HepG2 (cell line): ENCODE results near the gene NPPA. TPM values are rescaled to one million over a fixed set of nuclear protein-coding genes. Genes with fewer than 3 reads are reported as not detected.

Source experiments
- ATF7-NPFF ChIP-seq: sonication (generic); formaldehyde crosslinking; IDR thresholded peaks from 2 replicates; pipeline ENCODE4 v1.8.1; 2023; ENCODE audit warnings: mild to moderate bottlenecking, low read depth, missing genetic modification reagents, moderate library complexity
- E2F5 ChIP-seq: sonication (generic); formaldehyde crosslinking; conservative IDR thresholded peaks from 2 replicates; pipeline ENCODE4 v1.4.0; 2020; ENCODE audit warnings: missing genetic modification reagents
- ERF ChIP-seq: IDR thresholded peaks from 2 replicates; pipeline ENCODE4 v1.6.1; 2018; ENCODE audit warnings: missing biosample characterization, missing genetic modification reagents
- JUNB ChIP-seq: sonication (generic); formaldehyde crosslinking; IDR thresholded peaks from 2 replicates; pipeline ENCODE4 v1.8.0; 2022; ENCODE audit warnings: missing genetic modification reagents, mild to moderate bottlenecking, borderline replicate concordance
- KLF6 ChIP-seq: IDR thresholded peaks from 2 replicates; pipeline ENCODE4 v1.8.0; 2016; ENCODE audit warnings: missing biosample characterization, missing genetic modification reagents
- MAF1 ChIP-seq: sonication (generic); formaldehyde crosslinking; IDR thresholded peaks from 2 replicates; pipeline ENCODE4 v1.5.0; 2020; ENCODE audit warnings: missing genetic modification reagents, borderline replicate concordance
- NCOA2 ChIP-seq: sonication (generic); formaldehyde crosslinking; IDR thresholded peaks from 2 replicates; pipeline ENCODE4 v1.8.0; 2022; ENCODE audit warnings: inconsistent platforms
- NFYB ChIP-seq: sonication (generic); formaldehyde crosslinking; IDR thresholded peaks from 2 replicates; pipeline ENCODE4 v1.4.0; 2020; ENCODE audit warnings: missing genetic modification reagents
- REL ChIP-seq: sonication (generic); formaldehyde crosslinking; conservative IDR thresholded peaks from 2 replicates; pipeline ENCODE4 v1.8.0; 2022; ENCODE audit warnings: mild to moderate bottlenecking, missing genetic modification reagents, moderate library complexity
- SIX1 ChIP-seq: sonication (generic); formaldehyde crosslinking; IDR thresholded peaks from 2 replicates; pipeline ENCODE4 v1.4.0; 2020; ENCODE audit warnings: missing genetic modification reagents, borderline replicate concordance
- SKI ChIP-seq: fragments of 450-650 bp; IDR thresholded peaks from one replicate; pipeline ENCODE4 v1.6.1; 2018; ENCODE audit warnings: mild to moderate bottlenecking; ENCODE audit not compliant: partially characterized antibody
- THAP11 ChIP-seq: IDR thresholded peaks from 2 replicates; pipeline ENCODE4 v1.6.1; 2016; ENCODE audit warnings: missing biosample characterization, missing genetic modification reagents
- ZNF101 ChIP-seq: sonication (generic); formaldehyde crosslinking; IDR thresholded peaks from 2 replicates; pipeline ENCODE4 v1.4.0; 2020; ENCODE audit warnings: mild to moderate bottlenecking, low read depth, missing genetic modification reagents, borderline replicate concordance
- ZNF264 ChIP-seq: sonication (generic); formaldehyde crosslinking; IDR thresholded peaks from 2 replicates; pipeline ENCODE4 v1.4.0; 2020; ENCODE audit warnings: missing genetic modification reagents
- ZNF557 ChIP-seq: sonication (generic); formaldehyde crosslinking; IDR thresholded peaks from 2 replicates; pipeline ENCODE4 v1.4.0; 2020; ENCODE audit warnings: missing genetic modification reagents
- ZNF674 ChIP-seq: sonication (generic); formaldehyde crosslinking; IDR thresholded peaks from 2 replicates; pipeline ENCODE4 v1.5.0; 2020; ENCODE audit warnings: low read depth, mild to moderate bottlenecking, missing genetic modification reagents
- ZNF704 ChIP-seq: sonication (generic); formaldehyde crosslinking; IDR thresholded peaks from 2 replicates; pipeline ENCODE4 v1.8.1; 2023; ENCODE audit warnings: mild to moderate bottlenecking, inconsistent platforms, moderate library complexity, missing genetic modification reagents, borderline replicate concordance
- ZNF768 ChIP-seq: sonication (generic); formaldehyde crosslinking; IDR thresholded peaks from 2 replicates; pipeline ENCODE4 v1.4.0; 2020; ENCODE audit warnings: missing genetic modification reagents
- ZSCAN21 ChIP-seq: sonication (generic); formaldehyde crosslinking; IDR thresholded peaks from 2 replicates; pipeline ENCODE4 v1.8.0; 2022; ENCODE audit warnings: mild to moderate bottlenecking, missing genetic modification reagents, moderate library complexity, borderline replicate concordance
- polyA plus RNA-seq, 8 experiments: library from polyadenylated mRNA; depleted of rRNA in 3 of 8; stranded (reverse) in 7 of 8; unstranded in 1 of 8; fragments of >200 nt; fragmentation: Illumina TruSeq in 4 of 8; extraction: Trizol in 4 of 8; gene quantifications; 2 replicates each; pipeline versions ENCODE4 v1.2.1 to v1.2.3, GENCODE V29; 2011 to 2016; ENCODE audit warnings: low read depth in 4 of 8, missing spikeins in 1 of 8, mixed read lengths in 1 of 8; ENCODE audit not compliant: insufficient read depth in 1 of 8
- total RNA-seq, 5 experiments: library from RNA; depleted of rRNA; stranded (reverse); fragments of >200 nt; fragmentation: Illumina TruSeq; extraction: Trizol; gene quantifications; 2 replicates each; pipeline ENCODE4 v1.2.3, GENCODE V29; 2016; ENCODE audit warnings: low read depth in 1 of 5
- TF ChIP-seq, protein P1 (sequence below), 2 experiments: sonication (generic) in 1 of 2; formaldehyde crosslinking in 1 of 2; IDR thresholded peaks; 2 replicates each; pipeline versions ENCODE4 v1.4.0 to v1.6.1; 2018 to 2020; ENCODE audit warnings: missing genetic modification reagents in 2 of 2, borderline replicate concordance in 1 of 2, low read depth in 1 of 2, mild to moderate bottlenecking in 1 of 2, missing biosample characterization in 1 of 2
- TF ChIP-seq, protein P2 (sequence below): sonication (generic); formaldehyde crosslinking; IDR thresholded peaks from 2 replicates; pipeline ENCODE4 v1.4.0; 2020; ENCODE audit warnings: mild to moderate bottlenecking, missing genetic modification reagents
- TF ChIP-seq, protein P3 (sequence below): sonication (generic); formaldehyde crosslinking; IDR thresholded peaks from 2 replicates; pipeline ENCODE4 v1.5.0; 2020; ENCODE audit warnings: missing genetic modification reagents

Gene NPPA
- total and polyA plus RNA-seq, 2 of the 13 experiments (the other 11 are each of a cell fraction or from before 2014, with no cell fraction given) = not detected

GRCh38 chr1:11805422-11806306 is 41.9 kb downstream of the NPPA start, which contains the start of the genes CLCN6 and MTHFR (continued):
- TF ChIP-seq E2F5 (no peak), NCOA2 (CRISPR knock-in tag) (peak; percentile 31; the same call in 1 of the 2 replicates), NFYB (CRISPR knock-in tag) (peak; percentile 91), THAP11 (CRISPR knock-in tag) (peak; percentile 92), ZNF557 (CRISPR knock-in tag) (peak; percentile 71; the same call in 1 of the 2 replicates), ERF (CRISPR knock-in tag) (peak; percentile 71), KLF6 (CRISPR knock-in tag) (0 out of 2 replicates have a peak, but pooled peaks have one; percentile 37), ZNF704 (CRISPR knock-in tag) (peak; percentile 77; the same call in 1 of the 2 replicates), JUNB (no peak; the same call in 1 of the 2 replicates), ZSCAN21 (CRISPR knock-in tag) (peak; percentile 70; the same call in 1 of the 2 replicates), ZNF264 (CRISPR knock-in tag) (peak; percentile 80), ZNF674 (peak; percentile 94), SKI (peak; percentile 26), REL (CRISPR knock-in tag) (0 out of 2 replicates have a peak, but pooled peaks have one; percentile 62), MAF1 (CRISPR knock-in tag) (peak; percentile 91; the same call in 1 of the 2 replicates), SIX1 (peak; percentile 61; the same call in 1 of the 2 replicates), ATF7-NPFF (no peak; the same call in 1 of the 2 replicates), ZNF768 (CRISPR knock-in tag) (no peak), ZNF101 (CRISPR knock-in tag) (no peak)
- TF ChIP-seq, protein P1, sequence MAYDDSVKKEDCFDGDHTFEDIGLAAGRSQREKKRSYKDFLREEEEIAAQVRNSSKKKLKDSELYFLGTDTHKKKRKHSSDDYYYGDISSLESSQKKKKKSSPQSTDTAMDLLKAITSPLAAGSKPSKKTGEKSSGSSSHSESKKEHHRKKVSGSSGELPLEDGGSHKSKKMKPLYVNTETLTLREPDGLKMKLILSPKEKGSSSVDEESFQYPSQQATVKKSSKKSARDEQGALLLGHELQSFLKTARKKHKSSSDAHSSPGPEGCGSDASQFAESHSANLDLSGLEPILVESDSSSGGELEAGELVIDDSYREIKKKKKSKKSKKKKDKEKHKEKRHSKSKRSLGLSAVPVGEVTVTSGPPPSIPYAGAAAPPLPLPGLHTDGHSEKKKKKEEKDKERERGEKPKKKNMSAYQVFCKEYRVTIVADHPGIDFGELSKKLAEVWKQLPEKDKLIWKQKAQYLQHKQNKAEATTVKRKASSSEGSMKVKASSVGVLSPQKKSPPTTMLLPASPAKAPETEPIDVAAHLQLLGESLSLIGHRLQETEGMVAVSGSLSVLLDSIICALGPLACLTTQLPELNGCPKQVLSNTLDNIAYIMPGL (CRISPR knock-in tag; IDR thresholded peaks at IDR 0.05; ENCODE audit: borderline replicate concordance in 1 of 2, low read depth in 1 of 2) = peak; percentile 56 to 71; a peak in 3 of 4 replicates
- TF ChIP-seq, protein P2, sequence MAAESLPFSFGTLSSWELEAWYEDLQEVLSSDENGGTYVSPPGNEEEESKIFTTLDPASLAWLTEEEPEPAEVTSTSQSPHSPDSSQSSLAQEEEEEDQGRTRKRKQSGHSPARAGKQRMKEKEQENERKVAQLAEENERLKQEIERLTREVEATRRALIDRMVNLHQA (CRISPR knock-in tag) = no peak
- TF ChIP-seq, protein P3, sequence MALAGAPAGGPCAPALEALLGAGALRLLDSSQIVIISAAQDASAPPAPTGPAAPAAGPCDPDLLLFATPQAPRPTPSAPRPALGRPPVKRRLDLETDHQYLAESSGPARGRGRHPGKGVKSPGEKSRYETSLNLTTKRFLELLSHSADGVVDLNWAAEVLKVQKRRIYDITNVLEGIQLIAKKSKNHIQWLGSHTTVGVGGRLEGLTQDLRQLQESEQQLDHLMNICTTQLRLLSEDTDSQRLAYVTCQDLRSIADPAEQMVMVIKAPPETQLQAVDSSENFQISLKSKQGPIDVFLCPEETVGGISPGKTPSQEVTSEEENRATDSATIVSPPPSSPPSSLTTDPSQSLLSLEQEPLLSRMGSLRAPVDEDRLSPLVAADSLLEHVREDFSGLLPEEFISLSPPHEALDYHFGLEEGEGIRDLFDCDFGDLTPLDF (CRISPR knock-in tag) = peak; percentile 75
